Brain microvascular endothelial cell (primary cell): ENCODE results near the gene LENG8.

Experiments
- DNase-seq: peaks from one replicate; pipeline ENCODE4 v3.0.0-alpha.2; 2020
- H3K27ac ChIP-seq: fragments of 250-450 bp; sonication (Bioruptor Pico); 2 replicates; pipeline ENCODE4 v1.5.1; 2020; ENCODE audit warnings: mild to moderate bottlenecking, moderate library complexity
- H3K27me3 ChIP-seq: fragments of 250-450 bp; sonication (Bioruptor Pico); replicated peaks from 2 replicates; pipeline ENCODE4 v1.5.1; 2020; ENCODE audit warnings: mild to moderate bottlenecking
- H3K36me3 ChIP-seq: fragments of 250-450 bp; sonication (Bioruptor Pico); replicated peaks from 2 replicates; pipeline ENCODE4 v1.5.1; 2020; ENCODE audit warnings: mild to moderate bottlenecking
- H3K4me3 ChIP-seq: 2 replicates; pipeline ENCODE4 v1.5.1; 2011; ENCODE audit warnings: low read depth, mild to moderate bottlenecking, control low read depth, low read length, moderate library complexity
- in situ Hi-C: cut with HindIII; loops from 2 replicates; pipeline ENCODE4 v1.10.0; 2017; ENCODE audit warnings: low sequenced_read_pairs, low pct_ligation_motif_present
- TF ChIP-seq, protein P1 (sequence below): IDR thresholded peaks from 2 replicates; pipeline ENCODE4 v1.5.1; 2011; ENCODE audit warnings: low read depth, mild to moderate bottlenecking, moderate library complexity, low read length, control low read depth, inconsistent platforms; ENCODE audit errors: missing control alignments

LENG8 gene

GRCh38 chr19:54453921-54454780 is 5.2 kb downstream of the LENG8 start:
- no peak overlapping the region for H3K4me3 ChIP-seq
- H3K36me3 ChIP-seq, result peaks cover 82% of the 10 kb centered on the region
- no peak overlapping the region for H3K27ac ChIP-seq
- no peaks in the 10 kb centered on the region for H3K27me3 ChIP-seq
- in situ Hi-C loops, result no loop called here
- TF ChIP-seq, protein P1, sequence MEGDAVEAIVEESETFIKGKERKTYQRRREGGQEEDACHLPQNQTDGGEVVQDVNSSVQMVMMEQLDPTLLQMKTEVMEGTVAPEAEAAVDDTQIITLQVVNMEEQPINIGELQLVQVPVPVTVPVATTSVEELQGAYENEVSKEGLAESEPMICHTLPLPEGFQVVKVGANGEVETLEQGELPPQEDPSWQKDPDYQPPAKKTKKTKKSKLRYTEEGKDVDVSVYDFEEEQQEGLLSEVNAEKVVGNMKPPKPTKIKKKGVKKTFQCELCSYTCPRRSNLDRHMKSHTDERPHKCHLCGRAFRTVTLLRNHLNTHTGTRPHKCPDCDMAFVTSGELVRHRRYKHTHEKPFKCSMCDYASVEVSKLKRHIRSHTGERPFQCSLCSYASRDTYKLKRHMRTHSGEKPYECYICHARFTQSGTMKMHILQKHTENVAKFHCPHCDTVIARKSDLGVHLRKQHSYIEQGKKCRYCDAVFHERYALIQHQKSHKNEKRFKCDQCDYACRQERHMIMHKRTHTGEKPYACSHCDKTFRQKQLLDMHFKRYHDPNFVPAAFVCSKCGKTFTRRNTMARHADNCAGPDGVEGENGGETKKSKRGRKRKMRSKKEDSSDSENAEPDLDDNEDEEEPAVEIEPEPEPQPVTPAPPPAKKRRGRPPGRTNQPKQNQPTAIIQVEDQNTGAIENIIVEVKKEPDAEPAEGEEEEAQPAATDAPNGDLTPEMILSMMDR, result no peak
- DNase-seq, result no peak

DNA sequence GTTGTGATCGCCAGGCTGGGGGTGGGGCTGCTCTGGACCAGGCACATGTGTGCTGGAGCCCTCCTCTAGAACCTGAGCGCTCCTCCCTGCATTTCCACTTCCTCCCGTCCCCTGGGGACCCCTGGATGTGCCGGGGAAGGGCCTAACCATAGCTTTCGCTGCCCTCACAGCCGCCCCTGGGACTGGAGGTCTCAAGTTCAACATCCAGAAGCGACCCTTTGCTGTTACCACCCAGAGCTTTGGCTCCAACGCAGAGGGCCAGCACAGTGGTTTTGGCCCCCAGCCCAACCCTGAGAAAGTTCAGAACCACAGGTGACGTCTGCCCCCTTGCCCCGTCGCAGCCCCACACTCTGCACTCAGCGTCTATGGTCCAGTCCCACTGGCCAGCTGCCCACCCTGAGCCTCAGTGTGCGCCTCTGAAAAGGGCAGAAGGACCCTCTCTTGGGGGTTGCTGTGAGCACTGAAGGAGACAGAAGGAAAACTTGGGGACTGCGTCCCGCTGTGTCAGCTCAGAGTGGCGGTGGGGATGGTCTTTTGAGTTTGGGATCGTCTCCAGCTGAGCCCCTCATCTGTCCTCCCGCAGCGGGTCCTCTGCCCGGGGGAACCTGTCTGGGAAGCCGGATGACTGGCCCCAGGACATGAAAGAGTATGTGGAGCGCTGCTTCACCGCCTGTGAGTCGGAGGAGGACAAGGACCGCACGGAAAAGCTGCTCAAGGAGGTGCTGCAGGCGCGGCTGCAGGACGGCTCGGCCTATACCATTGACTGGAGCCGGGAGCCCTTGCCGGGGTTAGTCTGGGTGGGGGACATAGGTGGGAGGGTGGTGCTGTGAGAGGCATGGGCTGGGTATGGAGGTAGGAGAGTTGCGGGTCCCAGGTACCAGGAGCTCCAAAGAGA is 6.0 kb downstream of the LENG8 start:
- Histone ChIP-seq H3K4me3 (no peak overlapping the region), H3K27ac (no peak overlapping the region), H3K36me3 (peaks cover 89% of the 10 kb centered on the region), H3K27me3 (no peaks in the 10 kb centered on the region)
- TF ChIP-seq, protein P1, result no peak
- in situ Hi-C loops, result no loop called here
- no peak for DNase-seq

DNA sequence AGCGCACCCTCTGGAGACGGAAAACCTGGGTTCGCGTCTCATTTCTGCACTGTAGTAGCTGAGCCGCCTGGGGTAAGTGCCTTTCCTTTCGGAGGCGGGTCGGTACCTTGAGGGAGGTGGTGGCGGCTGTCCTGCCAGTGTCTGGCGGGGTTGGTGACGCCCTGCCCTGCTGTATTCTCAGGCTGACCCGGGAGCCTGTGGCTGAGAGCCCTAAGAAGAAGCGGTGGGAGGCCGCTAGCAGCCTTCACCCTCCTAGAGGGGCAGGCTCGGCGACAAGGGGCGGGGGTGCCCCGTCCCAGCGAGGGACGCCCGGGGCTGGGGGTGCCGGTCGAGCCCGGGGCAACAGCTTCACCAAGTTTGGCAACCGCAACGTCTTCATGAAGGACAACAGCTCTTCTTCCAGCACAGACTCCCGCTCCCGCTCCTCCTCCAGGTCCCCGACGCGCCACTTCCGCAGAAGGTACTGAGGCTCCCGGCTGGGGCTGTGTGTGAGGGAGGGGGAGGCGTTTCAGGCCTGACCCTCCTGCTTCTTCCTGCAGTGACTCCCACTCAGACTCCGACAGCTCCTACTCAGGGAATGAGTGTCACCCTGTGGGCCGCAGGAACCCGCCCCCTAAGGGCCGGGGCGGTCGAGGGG is 6.9 kb downstream of the LENG8 start:
- in situ Hi-C loops, result no loop called here
- DNase-seq, result no peak
- no peak overlapping the region for H3K27ac ChIP-seq
- no peaks in the 10 kb centered on the region for H3K27me3 ChIP-seq
- H3K36me3 ChIP-seq, result peaks cover 92% of the 10 kb centered on the region
- no peak overlapping the region for H3K4me3 ChIP-seq
- TF ChIP-seq, protein P1, result no peak

- Histone ChIP-seq H3K27me3 (no peaks in the 10 kb centered on the region), H3K36me3 (peaks cover 94% of the 10 kb centered on the region), H3K27ac (no peak overlapping the region), H3K4me3 (no peak overlapping the region)
- DNase-seq, result no peak
- in situ Hi-C loops, result no loop called here
- TF ChIP-seq, protein P1, result no peak
Measured at GRCh38 chr19:54456423-54457373, 7.7 kb downstream of the LENG8 start.
